DOHH2 (cell line): ENCODE results near the gene PTPRN2.

Source experiments
- H3F3A ChIP-seq: fragments of 200-600 bp; sonication (generic), shearing (Covaris generic); 2 replicates; pipeline ENCODE4 v1.6.0; 2016; ENCODE audit warnings: antibody characterized with exemption, mild to moderate bottlenecking; ENCODE audit not compliant: control insufficient read depth, insufficient read depth
- H3K27ac ChIP-seq: fragments of 200-600 bp; sonication (generic); 2 replicates; pipeline ENCODE4 v1.5.1; 2014; ENCODE audit warnings: low read depth, mild to moderate bottlenecking, low read length, moderate library complexity
- H3K27me3 ChIP-seq: fragments of 200-600 bp; sonication (generic); 2 replicates; pipeline ENCODE4 v1.6.1; 2014; ENCODE audit warnings: mild to moderate bottlenecking, low read length, mixed read lengths; ENCODE audit not compliant: control insufficient read depth
- H3K36me3 ChIP-seq: fragments of 200-600 bp; sonication (generic); 2 replicates; pipeline ENCODE4 v1.6.1; 2014; ENCODE audit warnings: mild to moderate bottlenecking, low read length, moderate library complexity, mixed read lengths; ENCODE audit not compliant: control insufficient read depth
- H3K4me1 ChIP-seq: fragments of 200-600 bp; sonication (generic); 2 replicates; pipeline ENCODE4 v1.6.1; 2014; ENCODE audit warnings: mild to moderate bottlenecking, low read length, mixed read lengths; ENCODE audit not compliant: control insufficient read depth
- H3K4me2 ChIP-seq: fragments of 200-600 bp; sonication (generic); 2 replicates; pipeline ENCODE4 v1.6.0; 2014; ENCODE audit warnings: mild to moderate bottlenecking, low read length, moderate library complexity
- H3K4me3 ChIP-seq: fragments of 200-600 bp; sonication (generic); 2 replicates; pipeline ENCODE4 v1.5.1; 2014; ENCODE audit warnings: mild to moderate bottlenecking, low read length, mixed read lengths
- H3K79me2 ChIP-seq: fragments of 200-600 bp; sonication (generic); 2 replicates; pipeline ENCODE4 v1.6.1; 2014; ENCODE audit warnings: mild to moderate bottlenecking, low read length, mixed read lengths; ENCODE audit not compliant: control insufficient read depth
- H3K9me2 ChIP-seq: fragments of 200-600 bp; sonication (generic); replicated peaks from 2 replicates; pipeline ENCODE4 v1.6.1; 2014; ENCODE audit warnings: mild to moderate bottlenecking, low read length, mixed read lengths; ENCODE audit not compliant: control insufficient read depth
- H3K9me3 ChIP-seq: fragments of 200-600 bp; sonication (generic); 2 replicates; pipeline ENCODE4 v1.6.1; 2014; ENCODE audit warnings: antibody characterized with exemption, low read length, mixed read lengths; ENCODE audit not compliant: control insufficient read depth, insufficient read depth
- H4K20me1 ChIP-seq: fragments of 200-600 bp; sonication (generic); 2 replicates; pipeline ENCODE4 v1.6.0; 2014; ENCODE audit warnings: low read depth, mild to moderate bottlenecking, antibody characterized with exemption, low read length, moderate library complexity; ENCODE audit not compliant: control insufficient read depth, insufficient read depth
- CTCF ChIP-seq: fragments of 200-600 bp; sonication (generic); IDR thresholded peaks from one replicate; pipeline ENCODE4 v1.5.1; 2014; ENCODE audit warnings: antibody characterized with exemption, mild to moderate bottlenecking, low read depth, low read length; ENCODE audit not compliant: poor library complexity, severe bottlenecking
- EZH2phosphoT487 ChIP-seq: fragments of 200-600 bp; sonication (generic); IDR thresholded peaks from 2 replicates; pipeline ENCODE4 v1.6.1; 2017; ENCODE audit warnings: borderline replicate concordance, mild to moderate bottlenecking, antibody characterized with exemption, low read length, moderate library complexity, mixed read lengths

Gene PTPRN2

GRCh38 chr7:157553256-157553655, 1034.4 kb downstream of the PTPRN2 start:
- H3K36me3 ChIP-seq, result no peaks in the 10 kb centered on the region
- no peak overlapping the region for H3K4me2 ChIP-seq
- peaks cover 23% of the 10 kb centered on the region; the same call in 1 of the 2 replicates for H3K9me3 ChIP-seq
- H3K9me2 ChIP-seq, result no peaks in the 10 kb centered on the region; the same call in 1 of the 2 replicates
- no peaks in the 10 kb centered on the region for H3K27me3 ChIP-seq
- H3F3A ChIP-seq, result no peaks in the 10 kb centered on the region
- H3K4me3 ChIP-seq, result no peak overlapping the region
- TF ChIP-seq EZH2phosphoT487, result no peak
- TF ChIP-seq CTCF, result no peak
- H3K79me2 ChIP-seq, result no peaks in the 10 kb centered on the region
- no peak overlapping the region for H3K27ac ChIP-seq
- no peaks in the 10 kb centered on the region for H4K20me1 ChIP-seq
- no peaks in the 10 kb centered on the region for H3K4me1 ChIP-seq

GRCh38 chr7:157552295-157552993, 1035.2 kb downstream of the PTPRN2 start:
- Histone ChIP-seq H3K79me2 (no peaks in the 10 kb centered on the region), H3K27me3 (no peaks in the 10 kb centered on the region), H3K4me3 (no peak overlapping the region), H4K20me1 (no peaks in the 10 kb centered on the region), H3F3A (no peaks in the 10 kb centered on the region), H3K9me3 (peaks cover 23% of the 10 kb centered on the region; the same call in 1 of the 2 replicates), H3K4me1 (no peaks in the 10 kb centered on the region), H3K4me2 (no peak overlapping the region), H3K9me2 (no peaks in the 10 kb centered on the region; the same call in 1 of the 2 replicates), H3K27ac (no peak overlapping the region), H3K36me3 (no peaks in the 10 kb centered on the region)
- TF ChIP-seq CTCF (no peak), EZH2phosphoT487 (no peak)

GRCh38 chr7:157551325-157552070, 1036.1 kb downstream of the PTPRN2 start:
- H3K9me2 ChIP-seq, result no peaks in the 10 kb centered on the region
- H3K9me3 ChIP-seq, result peaks cover 15% of the 10 kb centered on the region; the same call in 1 of the 2 replicates
- no peaks in the 10 kb centered on the region for H3K4me1 ChIP-seq
- TF ChIP-seq EZH2phosphoT487 (no peak), CTCF (no peak)
- H3K27me3 ChIP-seq, result no peaks in the 10 kb centered on the region
- no peaks in the 10 kb centered on the region for H3F3A ChIP-seq
- H3K27ac ChIP-seq, result no peak overlapping the region
- H3K4me3 ChIP-seq, result no peak overlapping the region
- no peaks in the 10 kb centered on the region for H4K20me1 ChIP-seq
- no peaks in the 10 kb centered on the region for H3K79me2 ChIP-seq
- no peak overlapping the region for H3K4me2 ChIP-seq
- no peaks in the 10 kb centered on the region for H3K36me3 ChIP-seq
